LHCN-M2 (cell line): ENCODE measurements around the gene TMEM45A. TPM values are rescaled to one million over a fixed set of nuclear protein-coding genes. Genes with fewer than 3 reads are reported as not detected.

Experiments
- DNase-seq: peaks from one replicate; pipeline ENCODE4 v3.0.0-alpha.2; 2012; ENCODE audit warnings: low read depth
- total RNA-seq: library from RNA; depleted of rRNA; stranded (reverse); fragments of >200 nt; gene quantifications from 2 replicates; pipeline ENCODE4 v1.2.3, GENCODE V29; 2014; rRNA removed

Gene TMEM45A
- total RNA-seq, 1 experiment from 2014 or later, result 36.3 TPM

GRCh38 chr3:100613721-100614390, 121.4 kb downstream of the TMEM45A start:
- no peak for DNase-seq

GRCh38 chr3:100614941-100615340, 122.5 kb downstream of the TMEM45A start:
- no peak for DNase-seq

GRCh38 chr3:100615684-100616083, 123.3 kb downstream of the TMEM45A start:
- DNase-seq, result no peak

- no peak for DNase-seq
Measured at GRCh38 chr3:100621251-100621650, 128.8 kb downstream of the TMEM45A start.

Other genes with a start within 250 kb of the TMEM45A start
- gene TBC1D23, start 231.6 kb upstream of the TMEM45A start, total RNA-seq, result 45.0 and 54.1 TPM in 2 replicates
- gene NIT2, start 157.9 kb upstream of the TMEM45A start, total RNA-seq, result 23.5 and 27.4 TPM in 2 replicates
- gene TOMM70, start 91.5 kb upstream of the TMEM45A start, total RNA-seq, result 62.4 and 67.0 TPM in 2 replicates
- 3.5 and 6.4 TPM in 2 replicates for gene LNP1, start 91.1 kb upstream of the TMEM45A start, total RNA-seq
- gene ADGRG7, start 117.0 kb downstream of the TMEM45A start, total RNA-seq, result not detected in 2 replicates
- 103 and 122 TPM in 2 replicates for gene TFG, start 216.9 kb downstream of the TMEM45A start, total RNA-seq